ENCODE results near the gene KCNQ1OT1.

The KCNQ1OT1 gene

DNA sequence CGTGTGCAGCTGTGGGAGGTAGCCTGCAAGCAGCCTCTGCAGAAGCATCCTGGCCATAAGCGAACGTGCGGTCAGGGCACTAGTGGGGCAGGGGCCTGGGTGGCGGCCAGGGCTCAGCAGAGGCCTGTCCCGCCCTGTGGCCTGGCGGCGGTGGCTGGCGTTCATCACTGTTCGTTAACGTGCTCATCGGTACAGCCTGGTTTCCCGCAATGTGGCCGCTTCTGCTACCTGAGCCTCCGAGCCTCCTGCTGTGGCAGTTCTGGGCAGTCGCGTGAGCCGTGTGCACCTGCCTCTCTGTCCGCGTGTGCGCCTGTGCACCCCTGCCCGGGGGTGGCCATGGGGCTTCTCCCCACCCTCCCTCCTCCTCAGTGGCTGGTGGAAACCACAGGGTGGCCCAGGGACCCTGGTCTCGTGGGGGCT lies 117.9 kb downstream of the KCNQ1OT1 start:
- no peak for DNase-seq (ENCODE audit: low read depth)

DNA sequence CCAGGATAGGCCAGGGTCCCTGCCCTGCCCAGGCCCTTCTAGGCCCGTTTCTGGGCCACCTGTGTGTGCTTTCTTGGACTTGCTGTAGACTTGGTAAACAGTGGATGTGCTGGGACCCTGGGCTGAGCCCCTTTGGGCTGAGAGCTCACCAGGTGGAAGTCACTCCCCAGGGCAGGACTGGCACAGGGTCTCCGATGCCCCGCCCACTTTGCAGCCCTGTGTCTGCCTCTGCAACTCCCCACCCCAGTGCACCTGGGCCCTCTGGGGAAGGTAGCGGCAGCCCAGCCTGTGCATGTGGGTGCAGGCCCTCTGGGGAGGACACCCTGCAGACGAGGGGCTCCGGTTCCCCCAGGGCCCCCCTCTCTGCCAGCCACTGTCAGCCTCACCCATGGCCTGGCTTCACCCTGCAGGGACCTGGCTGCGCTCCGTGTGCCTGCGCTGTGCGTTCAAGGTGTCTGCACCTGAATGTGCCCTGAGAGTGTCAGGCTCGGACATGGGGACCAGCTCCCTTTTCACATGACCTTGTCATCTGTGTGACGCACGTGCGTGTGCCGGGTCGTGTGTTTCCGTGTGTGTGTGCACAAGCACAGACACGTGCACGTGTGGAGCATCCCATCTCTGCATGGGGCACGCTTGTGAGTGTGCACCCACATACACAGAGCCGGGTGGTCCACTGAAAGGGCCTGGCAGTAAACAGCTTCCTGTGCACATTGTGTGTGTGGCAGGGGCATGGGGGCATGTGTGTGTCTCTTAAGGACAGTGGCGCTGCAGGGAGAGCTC lies 118.5 kb downstream of the KCNQ1OT1 start:
- DNase-seq (ENCODE audit: low read depth) = no peak

DNA sequence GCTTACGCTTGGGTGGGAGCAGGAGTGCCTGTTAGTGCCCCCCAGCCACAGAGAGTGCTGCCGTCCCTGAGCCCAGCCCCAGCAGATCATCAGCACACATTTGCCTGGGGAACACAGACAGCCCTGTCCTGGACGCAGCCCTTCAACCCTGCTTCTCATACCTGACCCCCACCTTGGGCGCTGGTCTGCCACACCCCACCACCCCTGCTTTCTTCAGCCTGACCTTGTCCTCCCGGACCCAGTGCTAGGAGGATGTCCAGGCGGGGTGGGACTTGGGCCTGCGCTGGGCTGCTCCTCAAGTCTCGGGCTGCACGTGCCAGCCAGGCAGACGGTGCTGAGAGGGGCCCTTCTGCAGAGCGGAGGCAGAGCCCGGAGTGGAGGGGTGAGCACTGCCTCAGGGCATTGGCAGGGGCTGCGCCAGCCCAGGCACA lies 119.2 kb downstream of the KCNQ1OT1 start:
- no peak for DNase-seq (ENCODE audit: low read depth)

DNA sequence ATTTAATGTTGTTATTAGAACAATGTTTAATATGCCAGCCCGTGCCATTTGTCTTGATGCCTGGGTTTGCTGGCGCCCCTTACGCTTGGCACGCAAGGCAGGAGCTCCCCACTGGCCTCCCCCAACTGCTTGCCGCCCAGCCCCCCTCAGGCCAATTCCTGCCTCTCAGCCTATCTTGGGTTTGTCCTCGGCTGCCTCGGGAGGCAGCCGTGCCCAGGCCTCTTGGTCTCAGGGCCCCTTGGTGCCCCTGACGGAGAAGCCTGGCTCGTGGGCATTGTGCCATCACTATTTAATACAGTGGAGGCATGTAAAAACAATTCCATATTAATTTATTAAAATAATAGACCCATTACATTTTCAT lies 119.8 kb downstream of the KCNQ1OT1 start:
- no peak for DNase-seq (ENCODE audit: low read depth)

DNA sequence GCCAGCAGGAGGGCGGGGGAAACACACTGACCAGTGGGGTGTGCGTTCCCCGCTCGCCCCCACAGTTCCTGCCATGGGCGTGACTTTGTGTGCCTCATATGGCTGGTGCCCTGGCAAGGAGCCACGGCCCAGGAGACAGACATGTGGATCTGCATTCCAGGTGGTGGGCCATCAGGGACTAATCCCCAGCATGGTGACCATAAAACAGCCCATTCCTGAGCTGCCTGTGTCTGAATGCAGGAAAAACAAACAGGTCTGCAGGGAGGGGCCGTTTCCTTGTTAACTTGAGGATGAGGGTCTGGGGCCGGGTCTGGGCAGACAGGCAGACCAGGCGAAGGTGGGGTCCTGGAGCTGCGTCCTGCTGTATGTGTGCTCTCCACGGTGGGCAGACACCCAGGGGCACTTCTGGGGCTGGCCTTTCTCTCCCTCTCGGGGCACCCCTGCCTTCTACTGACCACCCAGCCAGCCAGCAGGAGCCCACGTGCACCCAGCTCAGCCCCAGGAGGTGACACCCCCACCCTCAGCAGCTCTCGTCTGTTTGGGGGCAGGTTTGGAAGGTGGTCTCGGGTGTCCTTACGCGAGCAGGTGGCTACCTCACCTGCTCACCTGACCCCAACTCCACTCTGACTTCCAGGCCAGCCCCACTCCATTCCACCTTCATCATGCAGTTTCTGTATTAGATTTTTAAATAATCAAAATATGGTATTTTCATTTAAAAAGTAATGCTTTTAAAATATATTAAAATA lies 120.3 kb downstream of the KCNQ1OT1 start:
- no peak for DNase-seq (ENCODE audit: low read depth)

DNA sequence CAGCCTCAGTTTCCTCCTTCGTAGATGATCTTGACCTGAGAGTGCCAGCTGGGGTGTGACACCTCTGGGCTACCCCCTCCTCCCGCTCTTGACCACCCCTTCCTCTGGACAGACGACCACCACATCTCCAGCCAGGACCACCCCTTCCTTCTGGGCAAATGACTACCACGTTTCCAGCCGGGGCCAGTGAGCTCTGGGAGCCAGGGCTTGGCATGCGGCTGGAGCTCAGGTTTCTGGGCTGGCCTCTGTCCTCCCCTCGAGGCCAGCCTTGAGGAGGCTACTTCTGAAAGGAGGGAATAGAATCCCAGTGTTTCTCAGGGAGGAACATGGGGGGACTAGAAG lies 120.9 kb downstream of the KCNQ1OT1 start:
- no peak for DNase-seq (ENCODE audit: low read depth)

DNA sequence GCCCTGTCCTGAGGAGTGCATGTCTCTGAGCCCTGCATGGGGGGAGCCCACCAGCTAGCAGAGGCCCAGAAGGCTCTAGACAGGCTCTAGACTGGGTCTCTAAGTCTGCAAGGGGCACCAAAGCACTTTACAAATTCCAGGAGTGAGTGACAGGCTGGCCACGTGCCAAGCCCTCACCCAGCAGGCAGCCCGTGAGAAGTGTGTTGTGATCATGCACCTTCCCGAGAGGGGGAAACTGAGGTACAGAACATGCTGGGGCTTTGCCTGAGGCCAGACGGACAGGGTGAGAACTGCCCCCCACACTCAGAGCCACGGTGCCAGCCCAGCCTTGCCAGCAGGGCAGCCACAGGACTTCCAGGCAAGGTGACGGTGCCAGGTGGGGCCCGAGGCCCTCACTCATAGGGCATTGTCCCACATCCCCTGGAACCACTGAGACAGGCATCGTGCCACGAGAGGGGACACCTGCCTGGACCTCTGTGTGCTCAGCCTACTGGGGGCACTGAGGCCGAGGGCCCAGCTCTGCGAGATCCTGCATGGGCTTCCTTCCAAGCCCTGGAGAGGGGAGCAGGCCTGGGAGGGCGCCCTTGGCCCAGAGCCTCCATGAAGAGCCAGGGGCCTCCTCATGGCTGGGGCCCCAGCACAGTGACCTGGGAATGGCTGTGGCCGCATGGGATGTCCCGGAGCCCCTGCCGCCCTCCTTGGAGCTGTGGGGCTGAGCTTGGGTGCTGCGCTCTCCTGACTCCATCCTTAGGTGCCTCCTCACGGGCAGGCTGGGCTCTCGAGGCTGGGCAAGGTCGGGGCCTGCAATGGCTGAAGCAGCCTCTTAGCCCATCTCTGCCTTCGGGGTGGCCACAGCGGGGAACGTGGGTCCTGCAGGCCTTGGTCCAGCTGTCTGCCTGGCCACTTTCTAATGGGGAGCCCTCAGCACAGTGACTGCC lies 121.5 kb downstream of the KCNQ1OT1 start:
- DNase-seq (ENCODE audit: low read depth) = no peak

DNA sequence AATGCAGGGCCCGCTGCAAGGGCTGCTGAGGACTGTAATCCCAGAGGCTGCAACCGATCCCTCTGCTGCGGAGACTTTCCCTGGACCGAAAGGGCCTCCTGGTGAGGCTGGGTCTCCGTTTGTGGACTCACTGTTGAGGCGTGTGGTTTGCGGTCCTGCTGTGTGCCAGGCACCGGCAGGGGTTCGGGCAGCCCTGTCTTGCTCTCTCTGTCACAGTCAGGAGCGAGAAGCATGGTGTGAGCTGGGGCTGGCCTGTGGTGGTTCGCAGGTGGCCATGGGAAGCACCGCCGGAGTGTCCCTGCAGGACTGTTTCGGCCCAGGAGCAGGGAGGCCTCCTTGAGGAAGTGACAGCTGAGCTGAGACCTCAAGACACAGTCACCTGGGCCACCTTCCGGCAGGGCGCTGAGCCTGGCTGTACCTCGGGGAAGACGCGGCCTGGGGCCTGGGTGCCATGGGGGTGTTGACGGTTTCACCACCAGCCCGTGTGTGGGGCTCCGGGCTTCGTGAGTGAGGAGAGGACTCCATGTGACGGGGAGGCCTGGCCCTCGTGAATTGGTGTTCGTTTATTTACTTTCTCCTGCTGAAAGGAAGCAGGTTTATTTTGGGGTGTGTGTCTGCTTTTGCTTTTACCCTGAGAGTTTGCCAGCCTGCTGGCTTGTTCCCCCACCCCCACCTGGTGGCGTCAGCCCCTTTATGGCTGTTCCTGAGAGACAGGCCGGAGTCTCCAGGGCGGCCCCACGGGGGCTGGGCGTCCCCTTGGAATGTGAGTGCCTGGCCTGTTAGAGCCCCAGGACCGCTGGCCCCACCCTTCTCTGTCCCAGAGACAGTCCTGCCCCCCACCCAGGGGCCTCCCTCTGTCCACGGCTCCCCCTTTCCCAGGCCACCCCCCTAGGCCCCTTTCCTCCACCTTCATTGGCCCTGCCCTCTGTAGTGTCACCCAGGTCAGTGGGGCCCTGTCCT lies 122.5 kb downstream of the KCNQ1OT1 start:
- DNase-seq (ENCODE audit: low read depth) = no peak

DNA sequence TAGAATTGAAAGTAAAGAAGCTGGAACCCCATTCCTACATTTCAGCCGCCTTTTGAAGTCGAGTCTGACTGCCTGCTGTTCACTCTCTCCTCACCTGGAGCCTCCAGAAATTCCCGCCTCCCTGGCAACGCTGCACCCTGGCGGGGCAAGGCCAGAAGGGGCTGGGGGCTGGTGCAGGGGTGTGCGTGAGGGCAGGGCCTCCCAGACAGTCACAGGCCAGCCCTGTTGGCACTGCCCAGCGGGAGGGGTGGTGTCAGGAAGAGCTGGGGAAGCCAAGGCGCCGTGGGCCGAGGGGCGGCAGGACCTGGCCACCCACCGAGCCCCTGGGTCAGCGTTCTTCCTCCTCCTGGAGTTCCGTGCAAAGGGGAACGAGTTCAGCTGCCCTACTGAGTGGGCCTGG lies 123.2 kb downstream of the KCNQ1OT1 start:
- no peak for DNase-seq (ENCODE audit: low read depth)

DNA sequence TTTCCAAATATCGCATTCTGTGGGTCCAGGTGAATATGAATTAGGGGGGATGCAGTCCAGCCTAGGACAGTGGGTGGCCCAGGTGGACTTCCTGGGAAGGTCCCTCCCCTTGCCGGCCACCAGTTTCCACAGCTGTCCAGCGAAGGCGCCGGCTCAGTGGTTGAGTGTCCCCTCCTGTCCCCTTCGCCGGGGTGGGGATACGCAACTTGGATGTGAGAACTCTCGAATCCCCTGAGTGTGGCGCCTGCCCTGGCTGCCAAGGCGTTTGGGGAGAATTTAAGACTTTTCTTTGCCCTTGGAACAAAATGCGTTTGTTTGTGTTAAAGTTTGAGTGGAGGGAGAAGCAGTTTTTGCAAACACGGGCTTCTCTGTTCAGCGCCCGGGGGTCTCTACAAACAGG lies 123.7 kb downstream of the KCNQ1OT1 start:
- DNase-seq (ENCODE audit: low read depth) = no peak

DNA sequence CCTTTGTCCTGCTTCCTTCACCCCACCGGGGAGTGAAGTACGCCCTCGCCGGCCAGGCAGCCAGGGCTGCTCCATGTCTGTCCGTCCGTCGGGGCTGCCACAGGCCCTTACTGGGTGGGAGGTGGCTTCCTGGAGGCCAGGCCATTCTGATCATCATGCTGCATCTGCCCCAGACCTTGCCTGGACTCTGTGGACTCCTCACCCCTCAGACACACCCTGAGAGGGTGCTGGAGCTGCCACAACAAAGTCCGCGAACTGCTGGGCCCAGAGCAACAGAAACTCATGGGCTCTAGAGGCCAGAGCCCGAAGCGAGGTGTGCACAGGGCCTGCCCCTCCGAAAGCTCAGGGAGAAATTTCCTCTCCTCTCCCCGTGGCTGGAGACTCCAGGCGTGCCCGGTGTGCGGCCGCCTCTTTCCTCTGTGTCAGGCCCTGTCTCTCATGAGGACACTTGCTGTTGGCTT lies 124.2 kb downstream of the KCNQ1OT1 start:
- no peak for DNase-seq (ENCODE audit: low read depth)

DNA sequence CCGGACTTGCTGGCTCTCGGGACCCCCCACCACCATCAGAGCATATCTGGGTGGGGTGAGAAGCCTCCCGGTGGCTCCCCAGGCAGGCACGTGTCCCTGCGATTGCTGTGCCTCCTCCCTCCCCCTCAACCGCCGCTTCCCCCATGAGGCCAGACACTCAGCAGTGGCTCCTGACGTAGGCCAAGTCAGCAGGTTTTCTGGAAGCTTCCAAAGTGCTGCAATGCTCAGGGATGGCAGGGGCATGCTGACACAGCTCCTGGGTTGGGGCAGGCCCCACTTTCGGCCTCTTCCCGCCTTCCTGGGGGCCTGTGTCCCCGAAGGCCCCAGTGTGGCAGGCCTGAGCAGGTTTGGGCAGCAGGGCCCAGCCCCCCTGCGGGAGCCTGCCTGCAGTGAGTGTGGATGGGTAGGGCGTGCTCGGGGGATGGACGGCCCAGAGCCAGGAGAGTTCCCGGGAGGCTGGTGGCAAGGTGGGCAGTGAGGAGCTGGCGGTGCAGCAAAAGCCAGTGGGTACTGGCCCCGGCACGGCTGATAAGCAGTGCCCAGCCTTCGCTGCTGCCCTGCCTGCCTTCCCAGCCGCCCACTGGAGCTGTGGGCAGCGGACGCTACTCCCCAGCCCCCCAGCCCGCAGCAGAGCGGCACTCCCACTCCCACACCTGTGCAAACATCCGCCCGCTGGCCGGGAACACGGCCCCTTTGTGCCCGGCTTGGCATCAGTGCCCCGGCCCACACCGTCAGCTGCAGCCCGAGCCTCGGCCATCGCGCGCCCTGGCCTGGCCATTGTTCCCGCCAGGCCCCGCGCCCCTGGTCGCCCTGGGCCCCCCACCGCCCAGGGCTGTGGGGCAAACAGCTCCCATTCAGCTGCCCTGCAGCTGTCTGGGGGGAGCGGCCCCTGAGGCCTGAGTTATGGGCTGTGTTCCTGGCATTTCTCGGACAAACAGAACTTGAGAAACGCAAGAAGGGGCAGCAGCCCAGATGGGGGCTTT lies 125.0 kb downstream of the KCNQ1OT1 start:
- no peak for DNase-seq (ENCODE audit: low read depth)

DNA sequence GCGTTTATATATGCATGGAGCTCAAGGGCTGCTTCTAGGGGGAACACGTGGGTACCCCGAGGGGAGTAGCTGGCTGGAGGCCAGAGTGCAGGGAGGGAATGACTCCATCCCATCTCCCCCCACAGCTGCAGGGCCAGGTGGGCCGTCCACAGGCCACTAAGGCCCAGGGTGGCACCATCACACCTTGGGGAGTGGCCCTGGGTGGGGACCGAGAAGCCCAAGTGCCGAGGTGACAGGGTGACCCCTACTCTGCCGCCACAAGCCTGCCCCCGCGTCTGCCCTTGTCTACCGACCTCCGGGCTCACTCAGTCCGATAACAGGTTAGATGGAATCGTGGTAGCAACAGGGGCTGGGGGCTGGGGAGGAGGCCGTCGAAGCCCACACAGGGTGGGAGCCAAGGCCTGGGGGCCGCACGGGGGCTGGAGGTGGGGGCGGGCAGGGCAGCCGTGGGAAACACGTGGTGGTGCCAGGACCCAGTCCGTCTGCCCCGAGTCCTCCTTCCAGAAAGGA lies 125.7 kb downstream of the KCNQ1OT1 start:
- no peak for DNase-seq (ENCODE audit: low read depth)

DNA sequence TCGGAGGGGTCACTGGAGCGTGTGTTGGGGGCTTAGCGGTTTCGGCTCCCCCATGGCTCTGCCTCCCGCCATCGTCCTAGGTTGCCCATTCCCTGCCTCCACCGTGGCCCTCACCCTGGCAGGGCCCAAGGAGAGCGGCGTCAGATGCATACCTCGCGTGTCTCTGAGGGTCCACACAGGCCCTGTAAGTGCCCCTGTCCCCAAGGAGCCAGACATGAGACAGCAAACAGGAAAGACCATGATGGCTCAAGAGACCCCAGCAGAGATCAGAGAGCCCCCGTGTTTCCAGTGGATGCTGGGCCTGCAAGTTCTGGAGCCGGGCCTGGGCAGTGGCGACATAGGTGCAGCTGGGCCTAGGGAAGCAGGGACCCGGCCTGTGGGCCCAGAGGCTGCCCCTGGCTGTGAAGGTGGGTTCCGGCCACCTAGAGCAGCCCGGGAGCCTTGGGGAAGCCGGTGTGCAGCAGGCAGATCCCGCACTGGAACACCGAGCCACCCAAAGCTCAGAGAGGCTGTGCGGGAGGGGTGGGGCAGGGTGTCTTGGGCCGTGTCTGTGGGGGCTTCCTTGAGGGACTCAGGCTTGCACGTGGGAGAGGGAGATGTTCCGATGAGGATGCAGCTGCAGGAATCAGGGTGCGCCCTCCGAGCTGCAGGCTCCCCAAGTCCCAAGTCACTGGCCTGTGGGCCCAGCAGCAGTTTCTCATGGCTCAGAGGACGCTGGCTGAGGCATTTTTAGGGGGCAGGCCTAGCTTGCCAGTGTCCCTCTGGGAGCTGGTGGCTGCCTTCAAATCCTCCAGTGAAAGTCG lies 126.4 kb downstream of the KCNQ1OT1 start:
- no peak for DNase-seq (ENCODE audit: low read depth)

DNA sequence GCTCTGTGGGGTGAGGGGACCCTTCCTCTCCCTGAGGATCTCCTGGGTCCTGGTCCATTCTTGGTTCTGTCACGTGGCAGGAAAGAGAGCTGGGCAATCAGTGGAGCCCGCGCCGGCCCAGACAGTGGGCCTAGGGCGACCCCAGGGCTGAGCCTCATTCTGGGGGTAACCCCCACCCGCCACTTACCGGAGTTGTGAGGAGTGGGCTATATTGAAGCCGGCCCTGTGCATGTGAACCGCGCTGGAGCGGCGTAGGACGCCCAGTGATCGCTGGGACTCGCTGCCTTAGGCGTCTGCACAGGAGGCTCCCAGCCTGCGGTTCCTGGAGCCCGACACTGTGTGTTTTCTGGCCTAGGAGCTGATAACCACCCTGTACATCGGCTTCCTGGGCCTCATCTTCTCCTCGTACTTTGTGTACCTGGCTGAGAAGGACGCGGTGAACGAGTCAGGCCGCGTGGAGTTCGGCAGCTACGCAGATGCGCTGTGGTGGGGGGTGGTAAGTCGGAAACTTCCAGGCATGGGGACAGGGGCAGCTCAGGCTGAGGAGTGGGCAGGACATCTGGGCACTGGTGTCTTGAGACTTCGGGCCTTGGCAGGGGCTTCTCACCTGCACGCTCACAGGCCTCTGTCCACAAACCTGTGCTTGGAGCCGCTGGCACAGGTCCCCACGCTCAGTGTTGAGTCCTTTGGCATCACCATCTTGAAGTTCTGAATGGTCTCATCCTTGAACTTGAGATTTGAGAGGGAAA lies 127.1 kb downstream of the KCNQ1OT1 start:
- DNase-seq (ENCODE audit: low read depth) = no peak

DNA sequence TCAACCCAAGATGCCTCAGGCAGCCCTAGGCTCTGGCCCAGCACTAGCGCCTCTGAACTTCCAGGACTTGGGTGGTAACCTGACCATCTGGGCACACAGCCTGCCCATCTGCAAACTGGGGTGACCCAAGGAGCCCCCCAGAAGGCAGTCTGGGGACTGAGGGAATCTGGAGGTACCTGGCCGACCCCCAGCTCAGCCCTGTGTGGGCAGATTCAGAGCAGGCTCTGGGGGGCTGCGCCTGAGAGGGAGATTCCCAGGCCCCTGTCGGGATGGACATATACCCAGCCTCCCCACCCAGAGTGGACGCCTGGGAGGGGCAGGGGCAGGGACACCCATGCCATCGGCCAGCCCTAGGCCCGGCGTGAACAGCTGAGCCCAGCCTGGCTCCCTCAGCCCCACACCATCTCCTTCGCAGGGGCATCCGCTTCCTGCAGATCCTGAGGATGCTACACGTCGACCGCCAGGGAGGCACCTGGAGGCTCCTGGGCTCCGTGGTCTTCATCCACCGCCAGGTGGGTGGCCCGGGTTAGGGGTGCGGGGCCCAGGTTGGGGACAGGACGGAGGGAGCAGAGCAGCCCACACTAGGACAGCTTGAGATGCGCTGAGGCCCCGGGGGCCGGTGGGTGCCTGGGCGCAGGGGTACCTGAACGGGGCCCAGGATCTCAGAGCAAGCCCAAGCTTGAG lies 128.1 kb downstream of the KCNQ1OT1 start:
- no peak for DNase-seq (ENCODE audit: low read depth)

DNA sequence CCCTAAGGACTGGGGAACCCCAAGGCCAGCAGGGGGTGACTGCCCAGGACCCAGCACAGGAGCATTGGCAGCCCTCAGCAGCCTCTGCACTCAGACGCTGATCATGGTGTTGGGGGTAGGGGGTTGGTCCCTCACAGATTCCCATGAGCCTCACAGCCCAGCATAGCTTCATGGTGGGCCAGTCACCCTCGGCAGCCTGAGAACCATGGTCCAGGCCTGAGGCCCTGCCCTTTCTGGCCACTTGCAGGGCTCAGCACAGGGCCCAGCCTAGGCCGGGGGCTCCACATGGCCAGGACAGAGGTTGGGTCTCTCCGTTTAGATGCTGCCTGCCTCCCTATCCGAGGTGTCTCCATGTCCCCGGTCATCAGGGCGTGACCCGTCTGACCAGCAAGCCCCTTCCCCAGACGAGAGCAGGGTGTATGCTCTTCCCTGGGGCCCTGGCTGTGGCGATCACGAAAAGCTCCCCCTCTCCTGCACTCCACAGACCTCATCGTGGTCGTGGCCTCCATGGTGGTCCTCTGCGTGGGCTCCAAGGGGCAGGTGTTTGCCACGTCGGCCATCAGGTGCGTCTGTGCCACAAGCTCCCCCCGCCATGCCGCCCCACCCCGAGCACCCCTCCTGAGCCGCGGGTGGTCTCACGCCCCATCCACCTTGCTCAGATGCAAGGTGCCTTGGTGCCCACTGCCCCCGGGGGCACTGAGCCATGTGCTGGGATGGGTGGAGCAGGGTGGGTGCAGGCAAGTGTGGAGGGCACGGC lies 128.8 kb downstream of the KCNQ1OT1 start:
- DNase-seq (ENCODE audit: low read depth) = no peak
